Colonic mucosa (tissue), 4 donors: Measurements from ENCODE around the gene ATP6AP1. TPM values are rescaled to one million over a fixed set of nuclear protein-coding genes. Genes with fewer than 3 reads are reported as not detected.

Source experiments
- DNase-seq: peaks from one replicate; pipeline ENCODE4 v3.0.0-alpha.2; 2020
- H3K27ac ChIP-seq: fragments of 200-600 bp; one replicate; pipeline ENCODE4 v1.8.0; 2021
- H3K27me3 ChIP-seq: fragments of 200-600 bp; one replicate; pipeline ENCODE4 v1.8.0; 2021
- H3K36me3 ChIP-seq: fragments of 200-600 bp; one replicate; pipeline ENCODE4 v1.8.0; 2021
- H3K4me1 ChIP-seq: fragments of 200-600 bp; one replicate; pipeline ENCODE4 v1.8.0; 2021; ENCODE audit warnings: mild to moderate bottlenecking
- H3K4me3 ChIP-seq: fragments of 200-600 bp; one replicate; pipeline ENCODE4 v1.8.0; 2021
- H3K9ac ChIP-seq, 2 donors: one replicate each; pipeline ENCODE4 v1.7.0; 2013; ENCODE audit warnings: control low read depth in 2 of 2, low read depth in 2 of 2, low read length in 2 of 2
- H3K9me3 ChIP-seq: fragments of 200-600 bp; one replicate; pipeline ENCODE4 v1.8.0; 2021
- CTCF ChIP-seq: fragments of 200-600 bp; IDR thresholded peaks from one replicate; pipeline ENCODE4 v1.8.0; 2022; ENCODE audit warnings: antibody characterized with exemption, mild to moderate bottlenecking
- intact Hi-C: fragments of 100-400 bp; cut with DNase I; formaldehyde crosslinking; loops from one replicate; pipeline ENCODE4 v1.14.1; 2022
- total RNA-seq, 2 donors: library from RNA; stranded (reverse); fragmentation: NEBNext Ultra II Directional in 1 of 2; extraction: Animal tissue kit (Norgen Biotek cat#: 25700) in 1 of 2; gene quantifications; one replicate each; pipeline ENCODE4 v1.2.1, GENCODE V29; 2021
- donor health status: healthy.
- donor health status: DM: no; HTN: no; CAD: no.
- donor health status: DM: no; HTN: no; CAD: no.

ATP6AP1 gene
- total RNA-seq, 2 donors from 2014 or later = 86.3 to 96.9 TPM

- Histone ChIP-seq H3K4me1 (no peaks in the 10 kb centered on the region), H3K27ac (no peak overlapping the region), H3K9me3 (no peaks in the 10 kb centered on the region), H3K27me3 (peaks cover 6% of the 10 kb centered on the region), H3K36me3 (no peaks in the 10 kb centered on the region), H3K4me3 (no peak overlapping the region), H3K9ac (no peak overlapping the region)
- intact Hi-C loops = no loop called here
- no peak for DNase-seq
- no peak for TF ChIP-seq CTCF
Observed at GRCh38 chrX:154460326-154460725, 31.8 kb downstream of the ATP6AP1 start.

GRCh38 chrX:154462396-154462795 is 33.9 kb downstream of the ATP6AP1 start:
- Histone ChIP-seq H3K36me3 (no peaks in the 10 kb centered on the region), H3K9me3 (no peaks in the 10 kb centered on the region), H3K4me1 (no peaks in the 10 kb centered on the region), H3K27me3 (no peaks in the 10 kb centered on the region), H3K9ac (no peak overlapping the region), H3K27ac (no peak overlapping the region), H3K4me3 (no peak overlapping the region)
- no peak for DNase-seq
- TF ChIP-seq CTCF = no peak
- intact Hi-C loops = no loop called here

GRCh38 chrX:154463611-154464220 is 35.2 kb downstream of the ATP6AP1 start:
- TF ChIP-seq CTCF = no peak
- no peaks in the 10 kb centered on the region for H3K4me1 ChIP-seq
- H3K36me3 ChIP-seq = no peaks in the 10 kb centered on the region
- no peaks in the 10 kb centered on the region for H3K9me3 ChIP-seq
- no peak for DNase-seq
- no peaks in the 10 kb centered on the region for H3K27me3 ChIP-seq
- no peak overlapping the region for H3K4me3 ChIP-seq
- intact Hi-C loops = no loop called here
- no peak overlapping the region for H3K9ac ChIP-seq
- H3K27ac ChIP-seq = no peak overlapping the region

GRCh38 chrX:154464806-154465365 is 36.4 kb downstream of the ATP6AP1 start:
- intact Hi-C loops = no loop called here
- Histone ChIP-seq H3K27me3 (no peaks in the 10 kb centered on the region), H3K9ac (no peak overlapping the region), H3K4me1 (no peaks in the 10 kb centered on the region), H3K36me3 (no peaks in the 10 kb centered on the region), H3K4me3 (no peak overlapping the region), H3K9me3 (no peaks in the 10 kb centered on the region), H3K27ac (no peak overlapping the region)
- TF ChIP-seq CTCF = no peak
- no peak for DNase-seq

- no peak overlapping the region for H3K9ac ChIP-seq
- TF ChIP-seq CTCF = no peak
- H3K27ac ChIP-seq = no peak overlapping the region
- H3K27me3 ChIP-seq = no peaks in the 10 kb centered on the region
- intact Hi-C loops = no loop called here
- no peak for DNase-seq
- H3K4me1 ChIP-seq = no peaks in the 10 kb centered on the region
- H3K36me3 ChIP-seq = no peaks in the 10 kb centered on the region
- no peaks in the 10 kb centered on the region for H3K9me3 ChIP-seq
- H3K4me3 ChIP-seq = no peak overlapping the region
Observed at GRCh38 chrX:154465601-154466000, 37.1 kb downstream of the ATP6AP1 start.
